Dendritic cell treated with granulocyte-macrophage colony-stimulating factor and Interleukin-4, amounts not matched to agents 40 ng/mL and 50 ng/mL, for 4 days (primary cell): Measurements from ENCODE around the gene VAPB.
"Not testable (repeated sequence)": the region's sequence is repeated elsewhere in the genome, so short reads cannot be mapped to it uniquely, and the experiment has no call there.

Source experiments
- H3K27ac Mint-ChIP-seq: one replicate; pipeline ENCODE4 v1.8.0; 2022; ENCODE audit warnings: mild to moderate bottlenecking, mixed read lengths
- H3K27me3 Mint-ChIP-seq: one replicate; pipeline ENCODE4 v1.8.0; 2022; ENCODE audit warnings: mild to moderate bottlenecking, mixed read lengths
- H3K36me3 Mint-ChIP-seq: one replicate; pipeline ENCODE4 v1.8.0; 2022; ENCODE audit warnings: low read depth, mixed read lengths
- H3K4me1 Mint-ChIP-seq: one replicate; pipeline ENCODE4 v1.8.0; 2022; ENCODE audit warnings: low read depth, mixed read lengths
- H3K4me3 Mint-ChIP-seq: one replicate; pipeline ENCODE4 v1.8.0; 2022; ENCODE audit warnings: mild to moderate bottlenecking, moderate library complexity, mixed read lengths
- H3K9me3 Mint-ChIP-seq: one replicate; pipeline ENCODE4 v1.8.0; 2022; ENCODE audit warnings: mixed read lengths
- intact Hi-C: fragments of 100-400 bp; cut with micrococcal nuclease; formaldehyde crosslinking; loops from one replicate; pipeline ENCODE4 v1.15.0; 2022

VAPB gene

DNA sequence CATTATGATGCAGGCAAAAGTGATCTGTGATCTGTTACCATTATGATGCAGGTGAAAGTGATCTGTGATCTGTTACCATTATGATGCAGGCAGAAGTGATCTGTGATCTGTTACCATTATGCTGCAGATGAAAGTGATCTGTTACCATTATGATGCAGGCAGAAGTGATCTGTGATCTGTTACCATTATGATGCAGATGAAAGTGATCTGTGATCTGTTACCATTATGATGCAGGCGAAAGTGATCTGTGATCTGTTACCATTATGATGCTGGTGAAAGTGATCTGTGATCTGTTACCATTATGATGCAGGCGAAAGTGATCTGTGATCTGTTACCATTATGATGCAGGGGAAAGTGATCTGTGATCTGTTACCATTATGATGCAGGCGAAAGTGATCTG lies 38.5 kb downstream of the VAPB start:
- H3K4me3 Mint-ChIP-seq, H3K9me3 Mint-ChIP-seq, H3K27ac Mint-ChIP-seq, intact Hi-C loops, H3K27me3 Mint-ChIP-seq: not testable (repeated sequence)
- Mint-ChIP-seq H3K36me3 (peaks cover 47% of the 10 kb centered on the region), H3K4me1 (peaks cover 11% of the 10 kb centered on the region)

DNA sequence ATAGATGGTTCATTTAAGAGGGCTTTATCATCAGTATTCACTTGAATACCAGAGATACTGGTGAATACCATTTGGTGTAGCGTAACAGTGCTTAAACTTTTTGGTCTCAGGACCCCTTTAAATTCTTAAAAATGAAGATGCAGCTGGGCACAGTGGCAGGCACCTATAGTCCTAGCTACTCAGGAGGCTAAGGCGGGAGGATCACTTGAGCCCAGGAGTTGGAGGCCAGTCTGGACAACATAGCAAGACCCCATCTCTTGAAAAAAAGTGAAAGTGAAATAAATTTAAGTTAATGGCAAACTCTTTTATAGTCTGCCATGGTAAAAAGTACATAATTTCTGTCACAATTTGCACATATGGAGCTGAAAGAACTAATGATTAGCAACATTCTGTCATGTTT lies 39.3 kb downstream of the VAPB start:
- intact Hi-C loops = no loop called here
- peaks cover 19% of the 10 kb centered on the region for H3K4me1 Mint-ChIP-seq
- H3K27me3 Mint-ChIP-seq = no peaks in the 10 kb centered on the region
- peaks cover 45% of the 10 kb centered on the region for H3K36me3 Mint-ChIP-seq
- no peak overlapping the region for H3K27ac Mint-ChIP-seq
- no peaks in the 10 kb centered on the region for H3K9me3 Mint-ChIP-seq
- H3K4me3 Mint-ChIP-seq = no peak overlapping the region

DNA sequence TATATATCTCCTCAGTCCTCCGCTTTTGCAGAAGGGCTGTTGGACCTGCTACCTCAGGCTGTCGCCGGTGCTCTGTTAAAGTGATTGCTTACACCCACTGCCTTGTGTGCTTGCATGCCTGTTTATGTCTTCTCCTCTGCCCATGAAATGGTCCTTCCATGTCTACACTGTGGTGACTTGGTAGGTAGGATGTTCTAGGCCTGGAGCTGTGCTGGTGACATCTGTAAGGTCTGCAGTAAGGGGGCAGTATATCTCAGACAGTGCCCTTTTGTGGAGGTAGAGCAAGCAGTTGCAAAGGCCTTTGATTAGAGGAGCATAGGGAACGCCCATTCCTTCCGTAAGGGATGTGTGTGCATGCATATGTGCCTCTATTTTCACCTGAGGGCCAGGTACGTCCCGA lies 40.3 kb downstream of the VAPB start:
- Mint-ChIP-seq H3K36me3 (peaks cover 42% of the 10 kb centered on the region), H3K27me3 (no peaks in the 10 kb centered on the region)

DNA sequence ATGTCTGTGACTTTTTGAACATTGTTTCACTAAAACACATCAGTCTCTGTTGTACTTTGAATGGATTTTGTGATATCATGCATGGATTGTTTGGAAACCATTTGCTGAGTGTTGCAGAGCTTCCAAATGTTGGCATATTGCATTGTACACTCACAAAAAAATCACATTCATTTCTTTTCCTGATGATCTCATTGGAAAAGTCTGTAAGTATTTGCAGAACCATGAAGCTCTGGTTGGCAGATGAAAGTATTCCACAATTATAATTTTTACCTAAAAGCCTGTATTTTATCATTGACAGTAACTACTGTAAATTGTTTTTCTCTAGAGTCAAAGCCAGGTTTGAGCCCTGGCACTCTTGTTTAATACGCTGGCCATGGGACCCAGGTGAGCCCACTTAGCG lies 42.1 kb downstream of the VAPB start:
- Mint-ChIP-seq H3K9me3 (no peaks in the 10 kb centered on the region), H3K36me3 (peaks cover 47% of the 10 kb centered on the region), H3K4me1 (peaks cover 27% of the 10 kb centered on the region)

More for the DNA sequence above, 40.3 kb downstream of the VAPB start:
- peaks cover 20% of the 10 kb centered on the region for H3K4me1 Mint-ChIP-seq
- H3K4me3 Mint-ChIP-seq = no peak overlapping the region
- no peaks in the 10 kb centered on the region for H3K9me3 Mint-ChIP-seq
- H3K27ac Mint-ChIP-seq = no peak overlapping the region
- intact Hi-C loops = no loop called here

DNA sequence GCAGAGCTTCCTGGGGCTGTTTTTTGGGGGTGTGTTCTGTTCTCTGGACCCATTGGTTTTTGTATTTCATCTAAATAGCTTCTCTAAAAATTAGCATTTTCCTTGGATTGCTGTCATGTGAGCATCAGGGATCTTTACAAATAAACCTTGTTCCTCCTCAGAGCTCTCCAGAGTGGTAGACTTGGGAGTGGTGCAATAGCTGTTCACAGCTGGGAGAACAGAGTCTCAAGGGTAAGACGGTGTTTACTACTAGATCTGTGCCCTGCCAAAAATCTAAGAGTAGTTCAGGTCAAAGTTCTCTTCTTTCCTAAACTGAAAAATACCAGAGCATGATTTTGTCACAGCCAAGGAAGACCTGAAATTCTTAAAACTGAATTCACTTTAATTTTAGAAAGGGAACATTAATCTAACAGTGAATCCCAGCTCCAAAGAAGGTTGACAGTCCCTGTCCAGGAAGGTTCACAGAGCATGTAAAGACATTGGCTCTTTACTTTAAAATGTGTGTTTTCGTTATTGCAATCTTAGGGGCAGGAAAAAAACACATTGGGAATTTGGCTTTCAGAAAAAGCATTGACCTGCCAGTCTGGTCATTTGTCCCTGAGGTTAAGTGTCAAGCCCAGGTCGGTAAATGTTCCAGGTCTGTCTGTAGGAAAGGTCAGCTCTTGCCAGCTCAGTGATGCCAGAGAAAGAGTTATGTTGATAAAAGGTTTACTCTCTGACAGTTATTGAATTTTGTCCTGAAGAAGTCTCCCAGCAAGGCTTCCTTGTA lies 43.3 kb downstream of the VAPB start:
- intact Hi-C loops = no loop called here
- Mint-ChIP-seq H3K27ac (no peak overlapping the region), H3K4me3 (no peak overlapping the region)

More for the DNA sequence above, 42.1 kb downstream of the VAPB start:
- no peak overlapping the region for H3K27ac Mint-ChIP-seq
- no peaks in the 10 kb centered on the region for H3K27me3 Mint-ChIP-seq
- intact Hi-C loops = no loop called here
- no peak overlapping the region for H3K4me3 Mint-ChIP-seq

DNA sequence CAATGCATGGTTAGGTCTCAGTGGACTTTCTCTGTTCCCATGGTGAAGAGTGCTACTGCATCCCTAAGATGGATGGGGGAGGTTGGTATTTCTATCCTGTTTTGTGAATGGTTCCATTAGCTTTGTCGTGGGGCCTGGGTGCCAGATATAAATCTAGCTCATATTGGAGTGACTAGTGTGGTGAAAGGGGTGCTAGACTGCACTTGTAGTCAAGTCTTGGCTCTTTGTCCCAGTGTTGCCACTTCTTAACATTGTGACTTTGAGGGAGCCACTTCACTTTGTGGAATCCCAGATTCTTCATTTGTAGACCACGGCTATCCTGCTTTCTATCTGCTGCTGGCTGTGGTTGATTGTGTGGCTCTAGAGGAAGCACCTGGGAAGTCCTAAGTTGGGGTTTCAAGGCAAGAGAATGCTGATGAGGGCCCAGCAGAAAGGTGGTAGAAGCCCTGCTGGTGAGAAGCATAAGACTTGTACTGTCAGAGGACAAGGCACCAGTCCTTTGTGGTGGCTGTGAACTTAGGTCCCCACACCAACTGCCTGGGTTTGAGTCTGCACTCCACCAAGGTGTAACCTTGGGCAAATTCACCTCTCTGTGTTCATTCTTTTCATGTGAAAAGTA lies 44.1 kb downstream of the VAPB start:
- H3K27ac Mint-ChIP-seq = no peak overlapping the region
- no peaks in the 10 kb centered on the region for H3K9me3 Mint-ChIP-seq
- peaks cover 27% of the 10 kb centered on the region for H3K4me1 Mint-ChIP-seq
- H3K4me3 Mint-ChIP-seq = no peak overlapping the region
- peaks cover 61% of the 10 kb centered on the region for H3K36me3 Mint-ChIP-seq
- intact Hi-C loops = no loop called here
- no peaks in the 10 kb centered on the region for H3K27me3 Mint-ChIP-seq

More for the DNA sequence above, 43.3 kb downstream of the VAPB start:
- Mint-ChIP-seq H3K9me3 (no peaks in the 10 kb centered on the region), H3K27me3 (no peaks in the 10 kb centered on the region), H3K36me3 (peaks cover 54% of the 10 kb centered on the region), H3K4me1 (peaks cover 27% of the 10 kb centered on the region)

DNA sequence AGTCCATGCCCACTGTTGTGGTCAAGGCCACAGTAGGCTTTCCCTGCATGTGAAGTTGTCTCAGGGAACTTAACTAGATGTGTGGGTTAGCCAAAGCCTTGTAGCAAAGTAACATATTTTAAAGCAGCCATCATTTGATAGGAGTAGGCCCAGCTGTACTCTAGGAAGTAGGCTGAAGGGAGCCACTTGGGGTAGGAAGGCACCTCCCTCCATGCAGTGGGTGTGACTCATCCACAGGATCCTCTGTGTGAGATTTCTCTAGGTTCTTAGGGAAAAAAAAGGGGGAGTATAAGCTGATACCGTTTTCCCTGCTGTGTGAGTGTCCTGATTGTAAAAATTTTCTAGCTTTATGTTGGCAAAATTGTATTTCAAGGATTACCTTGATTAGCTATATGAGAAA lies 44.7 kb downstream of the VAPB start:
- intact Hi-C loops = no loop called here
- H3K4me1 Mint-ChIP-seq = peaks cover 31% of the 10 kb centered on the region
- no peaks in the 10 kb centered on the region for H3K9me3 Mint-ChIP-seq
- H3K27ac Mint-ChIP-seq = no peak overlapping the region
- no peak overlapping the region for H3K4me3 Mint-ChIP-seq
- no peaks in the 10 kb centered on the region for H3K27me3 Mint-ChIP-seq
- H3K36me3 Mint-ChIP-seq = peaks cover 60% of the 10 kb centered on the region

DNA sequence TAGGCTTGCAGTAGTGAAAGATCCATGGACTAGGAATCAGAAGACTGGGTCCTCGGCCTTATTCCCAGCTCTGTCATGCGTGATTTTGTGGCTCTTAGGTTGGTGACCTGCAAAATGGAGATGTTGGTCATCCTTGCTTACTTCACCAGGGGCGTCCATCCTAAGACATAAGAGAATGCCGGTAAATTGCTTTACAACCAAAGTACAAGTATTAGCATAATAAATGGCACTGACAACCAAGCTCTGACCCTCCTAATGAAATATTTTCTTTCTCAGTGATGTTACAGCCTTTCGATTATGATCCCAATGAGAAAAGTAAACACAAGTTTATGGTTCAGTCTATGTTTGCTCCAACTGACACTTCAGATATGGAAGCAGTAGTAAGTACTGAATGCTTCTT lies 45.3 kb downstream of the VAPB start:
- peaks cover 31% of the 10 kb centered on the region for H3K4me1 Mint-ChIP-seq
- H3K36me3 Mint-ChIP-seq = peaks cover 59% of the 10 kb centered on the region
- H3K9me3 Mint-ChIP-seq = no peaks in the 10 kb centered on the region
- no peak overlapping the region for H3K27ac Mint-ChIP-seq
- intact Hi-C loops = no loop called here
- H3K27me3 Mint-ChIP-seq = no peaks in the 10 kb centered on the region
- H3K4me3 Mint-ChIP-seq = no peak overlapping the region

DNA sequence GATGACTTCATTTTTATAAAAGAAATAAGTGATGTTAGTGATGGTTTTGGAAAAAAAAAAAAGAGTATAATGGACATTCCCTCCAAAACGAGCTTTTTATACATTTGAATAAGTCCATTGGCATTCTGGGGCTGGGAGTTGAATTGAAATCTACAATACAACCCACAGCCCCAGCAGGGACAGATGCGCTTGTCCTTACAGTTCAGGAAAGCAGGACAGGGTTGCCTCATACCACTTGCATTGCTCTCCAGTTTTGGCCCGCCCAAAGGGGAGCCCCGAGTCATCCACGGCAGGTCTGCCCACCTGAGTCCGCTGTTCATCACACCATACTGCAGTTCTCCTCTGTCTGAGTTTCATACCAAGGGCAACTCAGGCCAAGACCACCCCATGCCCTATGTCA lies 46.2 kb downstream of the VAPB start:
- Mint-ChIP-seq H3K27me3 (no peaks in the 10 kb centered on the region), H3K27ac (no peak overlapping the region), H3K4me3 (no peak overlapping the region), H3K4me1 (peaks cover 31% of the 10 kb centered on the region), H3K9me3 (no peaks in the 10 kb centered on the region), H3K36me3 (peaks cover 68% of the 10 kb centered on the region)
- intact Hi-C loops = no loop called here

DNA sequence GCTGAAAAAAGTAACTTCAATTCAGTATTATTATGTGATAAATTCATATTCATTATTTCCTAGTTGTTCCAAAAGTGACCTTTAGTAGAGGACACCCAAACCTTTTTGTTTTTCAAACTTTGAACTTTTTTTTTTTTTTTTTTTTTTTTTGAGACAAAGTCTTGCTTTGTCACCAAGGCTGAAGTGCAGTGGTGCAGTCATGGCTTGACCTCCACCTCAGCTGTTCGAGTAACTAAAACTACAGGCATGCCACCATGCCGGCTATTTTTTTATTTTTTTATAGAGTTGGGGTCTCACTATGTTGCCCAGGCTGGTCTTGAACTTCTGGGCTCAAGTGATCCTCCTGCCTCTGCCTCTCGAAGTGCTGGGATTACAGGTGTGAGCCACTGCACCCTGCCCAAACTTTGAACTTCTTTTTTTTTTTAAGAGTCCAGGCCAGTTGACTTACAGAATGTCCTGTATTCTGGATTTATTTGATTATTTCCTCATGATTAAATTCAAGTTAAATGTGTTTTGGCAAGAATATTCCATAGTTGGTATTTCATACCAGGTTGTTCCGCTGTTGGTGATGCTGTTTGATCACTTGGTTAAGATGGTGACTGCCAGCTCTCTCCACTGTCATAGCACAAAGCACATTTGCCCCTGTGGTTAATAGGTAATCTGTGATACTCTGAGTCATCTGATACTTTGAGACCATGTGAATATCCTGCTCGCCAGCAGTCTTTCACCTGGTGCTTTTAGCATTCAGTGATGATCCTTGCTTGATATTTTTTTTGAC lies 48.0 kb downstream of the VAPB start:
- no peaks in the 10 kb centered on the region for H3K9me3 Mint-ChIP-seq
- intact Hi-C loops = no loop called here
- peaks cover 76% of the 10 kb centered on the region for H3K36me3 Mint-ChIP-seq
- H3K4me1 Mint-ChIP-seq = peaks cover 28% of the 10 kb centered on the region
- no peak overlapping the region for H3K27ac Mint-ChIP-seq
- no peaks in the 10 kb centered on the region for H3K27me3 Mint-ChIP-seq
- no peak overlapping the region for H3K4me3 Mint-ChIP-seq

DNA sequence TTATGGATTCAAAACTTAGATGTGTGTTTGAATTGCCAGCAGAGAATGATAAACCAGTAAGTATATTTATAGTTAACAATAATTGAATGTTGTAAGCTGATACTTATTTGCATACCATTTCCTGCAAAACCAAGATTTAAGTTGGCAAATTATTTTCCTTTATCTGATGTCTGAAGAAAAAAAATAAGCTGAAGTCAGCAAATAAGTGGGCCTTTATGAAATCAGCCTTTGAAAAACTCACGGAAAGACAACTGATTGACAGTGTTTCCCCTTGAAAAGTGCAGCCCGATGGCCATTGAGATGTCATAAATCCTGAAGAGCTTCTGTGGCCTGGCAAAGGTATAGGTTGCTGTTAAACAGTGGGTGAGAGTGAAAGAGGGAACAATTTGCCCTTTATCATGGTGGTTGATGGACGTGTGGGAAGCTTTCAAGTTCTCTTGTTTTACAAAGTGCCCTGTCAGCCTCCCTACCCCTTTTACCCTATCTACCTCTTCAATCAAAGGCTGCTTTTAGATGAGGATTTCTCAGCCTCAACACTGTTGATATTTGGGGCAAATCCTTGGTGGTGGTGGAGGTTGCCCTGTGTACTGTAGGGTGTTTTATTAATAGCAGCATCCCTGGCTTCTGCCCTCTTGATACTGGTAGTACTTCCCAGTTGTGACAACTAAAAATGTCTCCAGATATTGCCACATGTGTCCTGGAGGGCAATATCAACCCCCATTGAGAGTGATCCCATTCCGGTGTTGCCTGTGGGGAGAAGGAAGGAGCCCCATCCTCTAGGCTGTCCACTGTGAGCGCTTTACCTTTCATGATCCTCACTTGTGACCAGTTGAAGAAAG lies 50.2 kb downstream of the VAPB start:
- Mint-ChIP-seq H3K9me3 (no peaks in the 10 kb centered on the region), H3K36me3 (peaks cover 84% of the 10 kb centered on the region), H3K27ac (no peak overlapping the region), H3K27me3 (no peaks in the 10 kb centered on the region), H3K4me3 (no peak overlapping the region), H3K4me1 (peaks cover 16% of the 10 kb centered on the region)
- intact Hi-C loops = no loop called here

DNA sequence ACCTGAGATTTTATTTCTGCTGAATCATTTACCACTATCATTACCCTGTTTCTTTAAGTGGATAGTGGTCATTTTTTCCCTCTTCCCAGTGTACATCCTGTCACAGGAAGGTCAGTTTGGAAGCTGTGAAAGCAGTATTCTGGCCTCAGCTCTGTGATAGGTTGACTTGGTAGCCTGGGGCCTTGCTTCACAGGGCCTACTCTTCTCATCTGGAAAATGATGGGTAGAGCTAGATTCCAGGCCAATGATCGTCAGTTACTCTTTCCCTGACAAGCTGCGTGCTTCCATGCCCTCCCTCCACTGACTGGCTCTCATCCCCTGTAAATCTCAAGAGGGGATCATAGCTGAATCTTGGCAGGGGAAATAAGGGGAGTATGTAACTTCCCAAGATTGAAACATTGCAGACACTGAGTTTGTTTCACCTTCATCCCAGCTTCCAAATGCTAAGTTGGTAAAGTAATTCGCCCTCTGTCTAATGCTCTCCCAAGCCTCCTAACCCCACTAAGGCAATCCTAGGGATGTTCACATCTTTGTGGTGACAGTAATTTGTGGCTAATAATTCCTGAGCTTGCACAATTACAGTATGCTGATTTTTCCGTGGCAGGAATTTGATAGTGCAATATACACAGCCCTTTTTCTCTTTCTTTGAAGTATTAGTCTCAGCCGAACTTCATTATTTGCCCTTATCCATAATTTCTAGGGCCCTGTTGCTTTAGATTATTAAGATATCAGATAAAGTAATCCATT lies 51.2 kb downstream of the VAPB start:
- intact Hi-C loops = no loop called here
- peaks cover 87% of the 10 kb centered on the region for H3K36me3 Mint-ChIP-seq
- no peaks in the 10 kb centered on the region for H3K27me3 Mint-ChIP-seq
- H3K9me3 Mint-ChIP-seq = no peaks in the 10 kb centered on the region
- H3K4me3 Mint-ChIP-seq = no peak overlapping the region
- H3K27ac Mint-ChIP-seq = no peak overlapping the region
- peaks cover 15% of the 10 kb centered on the region for H3K4me1 Mint-ChIP-seq

DNA sequence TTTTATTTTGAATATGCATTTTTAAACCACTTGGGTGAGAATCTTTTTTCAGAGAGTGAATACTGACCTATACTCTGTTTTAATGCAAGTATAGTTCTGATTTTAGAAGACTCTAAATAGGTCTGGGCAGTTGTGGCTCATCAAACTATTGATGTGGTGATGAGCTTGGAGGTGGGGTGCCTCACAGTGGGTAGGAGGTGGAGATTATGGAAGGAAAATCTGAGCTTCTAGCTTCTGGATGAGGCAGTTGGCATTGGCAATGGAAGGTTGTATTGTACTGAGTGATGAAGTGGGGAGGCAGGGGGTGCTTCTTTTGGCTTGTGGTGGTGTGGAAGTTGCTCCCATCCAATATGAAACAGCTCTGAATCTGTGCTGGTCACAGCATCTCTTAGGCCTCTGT lies 52.7 kb downstream of the VAPB start:
- H3K36me3 Mint-ChIP-seq = peaks cover 89% of the 10 kb centered on the region
- peaks cover 9% of the 10 kb centered on the region for H3K4me1 Mint-ChIP-seq
- intact Hi-C loops = no loop called here

More for the DNA sequence above, 52.7 kb downstream of the VAPB start:
- Mint-ChIP-seq H3K27me3 (no peaks in the 10 kb centered on the region), H3K27ac (no peak overlapping the region), H3K4me3 (no peak overlapping the region), H3K9me3 (no peaks in the 10 kb centered on the region)
